K562 (cell line): ENCODE results near the gene HACD1. TPM values are rescaled to one million over a fixed set of nuclear protein-coding genes. Genes with fewer than 3 reads are reported as not detected.

Source experiments
- ATAC-seq: fragments of 200-7000 bp; cut with Tn5 transposase; 3 replicates; pipeline ENCODE4 v1.9.1; 2020; ENCODE audit warnings: moderate library complexity
- BruUV-seq: library from RNA; stranded (reverse); fragments of 400-500 nt; replicated peaks from 2 replicates; lab custom pipeline; 2021; lab: Mats Ljungman, UMichigan
- CTCF ChIA-PET: fragments of 300-600 bp; formaldehyde crosslinking; extraction: SDS; loops from one replicate; lab custom pipeline; 2021; ENCODE audit warnings: low intra/inter-chr PET ratio; lab: Yijun Ruan, JAX
- POLR2A ChIA-PET: fragments of 300-600, 350-650 bp; sonication (Branson Sonifier 250); formaldehyde crosslinking; extraction: SDS; loops from one replicate; lab custom pipeline; 2021; ENCODE audit warnings: antibody characterized with exemption, inconsistent platforms; lab: Yijun Ruan, JAX
- DNase-seq, 4 experiments: peaks; one replicate each; pipeline versions ENCODE4 v3.0.0 to v3.0.0-alpha.2; 2011 to 2018; ENCODE audit warnings: low spot score in 3 of 4, mixed read lengths in 3 of 4; ENCODE audit errors: extremely low read depth in 1 of 4
- FAIRE-seq: peaks from 2 replicates; lab custom pipeline; 2011; peaks lifted over from hg19 to GRCh38; lab: Jason Lieb, UNC
- H2AFZ ChIP-seq: 2 replicates; pipeline ENCODE4 v1.6.0; 2011; ENCODE audit warnings: low read depth, low read length, control low read depth, inconsistent platforms
- H3K27ac ChIP-seq: fragments of 200-600 bp; 3 replicates; pipeline ENCODE4 v1.8.0; 2011; ENCODE audit warnings: low read depth, mild to moderate bottlenecking, control low read depth, inconsistent platforms, low read length, moderate library complexity, mixed read lengths; ENCODE audit errors: extremely low read depth
- H3K27me3 ChIP-seq, 2 experiments: fragments of 300-600 bp in 1 of 2; 2 replicates in 1 of 2; 3 replicates in 1 of 2; pipeline versions ENCODE4 v1.6.0 to v1.8.0; 2011; ENCODE audit warnings: inconsistent platforms in 2 of 2, low read length in 2 of 2, mild to moderate bottlenecking in 1 of 2, mixed read lengths in 1 of 2, moderate library complexity in 1 of 2; ENCODE audit not compliant: control insufficient read depth in 2 of 2, insufficient read depth in 2 of 2
- H3K36me3 ChIP-seq: fragments of 300-600 bp; 3 replicates; pipeline ENCODE4 v1.8.0; 2011; ENCODE audit warnings: mild to moderate bottlenecking, low read length, inconsistent platforms; ENCODE audit not compliant: control insufficient read depth, insufficient read depth
- H3K4me1 ChIP-seq, 2 experiments: fragments of 200-600 bp in 1 of 2; replicated peaks in 1 of 2; 2 replicates in 1 of 2; 3 replicates in 1 of 2; pipeline versions ENCODE4 v1.5.1 to v1.8.0; 2011; ENCODE audit warnings: inconsistent platforms in 2 of 2, low read length in 2 of 2, mild to moderate bottlenecking in 1 of 2, mixed read lengths in 1 of 2, moderate library complexity in 1 of 2; ENCODE audit not compliant: control insufficient read depth in 2 of 2, insufficient read depth in 2 of 2
- H3K4me2 ChIP-seq: 2 replicates; pipeline ENCODE4 v1.6.1; 2011; ENCODE audit warnings: low read length, control low read depth, inconsistent platforms, mixed read lengths; ENCODE audit not compliant: insufficient read depth
- H3K4me3 ChIP-seq: fragments of 200-600 bp; sonication (generic), shearing (Covaris generic); 2 replicates; pipeline ENCODE4 v1.5.1; 2016; ENCODE audit warnings: control low read depth, inconsistent platforms
- H3K79me2 ChIP-seq: fragments of 200-600 bp; 3 replicates; pipeline ENCODE4 v1.8.0; 2011; ENCODE audit warnings: low read length, inconsistent platforms; ENCODE audit not compliant: control insufficient read depth, insufficient read depth
- H3K9ac ChIP-seq, 2 experiments: 2 replicates each; pipeline versions ENCODE4 v1.6.0 to v1.6.1; 2011; ENCODE audit warnings: low read depth in 2 of 2, low read length in 2 of 2, control low read depth in 1 of 2, inconsistent platforms in 1 of 2, mild to moderate bottlenecking in 1 of 2, mixed read lengths in 1 of 2; ENCODE audit not compliant: insufficient read depth in 1 of 2
- H3K9me1 ChIP-seq: one replicate; pipeline ENCODE4 v1.6.0; 2011; ENCODE audit warnings: inconsistent platforms, mild to moderate bottlenecking, low read length, moderate library complexity; ENCODE audit not compliant: control insufficient read depth, insufficient read depth
- H3K9me3 ChIP-seq: replicated peaks from 2 replicates; pipeline ENCODE4 v1.5.1; 2011; ENCODE audit warnings: low read depth, low read length, inconsistent platforms; ENCODE audit not compliant: control insufficient read depth, insufficient read depth
- H4K20me1 ChIP-seq: replicated peaks from 2 replicates; pipeline ENCODE4 v1.6.1; 2011; ENCODE audit warnings: low read length, inconsistent platforms, mixed read lengths; ENCODE audit not compliant: control insufficient read depth, insufficient read depth
- BRF2 ChIP-seq: IDR thresholded peaks from 3 replicates; pipeline ENCODE4 v1.6.1; 2011; ENCODE audit warnings: borderline replicate concordance, mild to moderate bottlenecking; ENCODE audit not compliant: insufficient read length, insufficient read depth
- CBX2 ChIP-seq: fragments of 200-600 bp; sonication (generic); IDR thresholded peaks from one replicate; pipeline ENCODE4 v1.6.1; 2012; ENCODE audit warnings: mild to moderate bottlenecking, low read length, inconsistent platforms; ENCODE audit not compliant: insufficient read depth, poor library complexity, severe bottlenecking
- DMBX1 ChIP-seq: fragments of 250-450 bp; sonication (Bioruptor Pico); IDR thresholded peaks from 2 replicates; pipeline ENCODE4 v1.8.0; 2022; ENCODE audit warnings: inconsistent platforms, mild to moderate bottlenecking, moderate library complexity, borderline replicate concordance
- FOXA1 ChIP-seq: fragments of 450-650 bp; IDR thresholded peaks from 2 replicates; pipeline ENCODE4 v1.6.1; 2016; ENCODE audit warnings: mild to moderate bottlenecking, borderline replicate concordance
- FOXP4 ChIP-seq: sonication (generic); formaldehyde crosslinking; IDR thresholded peaks from 2 replicates; pipeline ENCODE4 v1.8.0; 2022; ENCODE audit warnings: mild to moderate bottlenecking, missing genetic modification reagents, borderline replicate concordance
- GATA2 ChIP-seq: sonication (generic); formaldehyde crosslinking; IDR thresholded peaks from 2 replicates; pipeline ENCODE4 v1.4.0; 2020; ENCODE audit warnings: mild to moderate bottlenecking, missing genetic modification reagents
- MAFG ChIP-seq: fragments of 450-650 bp; conservative IDR thresholded peaks from 2 replicates; pipeline ENCODE4 v1.6.1; 2016; ENCODE audit warnings: missing genetic modification characterization, missing compliant biosample characterization
- SNRNP70 ChIP-seq: fragments of 200-400 bp; formaldehyde crosslinking; optimal IDR thresholded peaks from 2 replicates; pipeline ENCODE3; 2017; ENCODE audit warnings: low read depth, low read length
- ZNF280B ChIP-seq: fragments of 250-450 bp; sonication (Bioruptor Pico); IDR thresholded peaks from 2 replicates; pipeline ENCODE4 v1.5.1; 2021; ENCODE audit warnings: mild to moderate bottlenecking
- ZSCAN29 ChIP-seq: fragments of 450-650 bp; IDR thresholded peaks from 2 replicates; pipeline ENCODE4 v1.6.1; 2017
- in situ Hi-C: fragments of 300-500 bp; cut with MboI; formaldehyde crosslinking; loops from 4 replicates; pipeline ENCODE4 v1.15.0; 2018; ENCODE audit warnings: inconsistent platforms, mixed read lengths
- intact Hi-C: fragments of 100-400 bp; cut with micrococcal nuclease; formaldehyde crosslinking; loops from 2 replicates; pipeline ENCODE4 v1.14.2; 2022
- polyA plus RNA-seq, 8 experiments: library from polyadenylated mRNA; depleted of rRNA in 4 of 8; stranded (reverse) in 5 of 8; unstranded in 3 of 8; fragments of >200 nt; fragmentation: Nextera tagmentation in 2 of 8; fragmentation: Illumina TruSeq in 1 of 8; extraction: Ambion mirVana in 2 of 8; extraction: Trizol in 1 of 8; gene quantifications; 2 replicates each; pipeline versions ENCODE4 v1.2.1 to v1.2.3, GENCODE V29; 2011 to 2014; ENCODE audit warnings: inconsistent platforms in 1 of 8, missing spikeins in 1 of 8
- total RNA-seq, 7 experiments: library from RNA; depleted of rRNA in 6 of 7; stranded (reverse); fragments of >200 nt in 6 of 7; fragmentation: Illumina TruSeq in 2 of 7; extraction: Trizol in 2 of 7; gene quantifications; 2 replicates each; pipeline versions ENCODE4 v1.2.1 to v1.2.3, GENCODE V29; 2011 to 2021; ENCODE audit warnings: low replicate concordance in 1 of 7

The HACD1 gene
- total and polyA plus RNA-seq, 9 of the 15 experiments (the other 6 are each of a cell fraction or from before 2014, with no cell fraction given) = 0.99 to 4.5 (median 2.4) TPM

- TF ChIP-seq DMBX1 = no peak
- no peak for TF ChIP-seq BRF2
Measured at GRCh38 chr10:17652585-17652984, 35.4 kb upstream of the HACD1 start (continued).

- no peaks in the 10 kb centered on the region for H3K27me3 ChIP-seq
- peaks cover 5% of the 10 kb centered on the region; the same call in 1 of the 2 replicates for H3K9me3 ChIP-seq
- peaks cover 13 to 26% of the 10 kb centered on the region in 2 experiments; a peak in 4 of 5 replicates for H3K4me1 ChIP-seq
- no peaks in the 10 kb centered on the region for H3K9me1 ChIP-seq
- ChIA-PET CTCF (no interaction called here), POLR2A (interaction anchor here (0.9 kb wide), 1 partner anchor 11 kb away, joined by 3 read pairs; no protein-coding TSS in a partner anchor)
- no peak overlapping the region for H3K4me3 ChIP-seq
- DNase-seq (no peak), FAIRE-seq (no peak), ATAC-seq (no peak)
- H3K4me2 ChIP-seq = no peak overlapping the region
- intact Hi-C loops (no loop called here), in situ Hi-C loops (no loop called here)
- H4K20me1 ChIP-seq = peaks cover 13% of the 10 kb centered on the region; the same call in 1 of the 2 replicates
- TF ChIP-seq MAFG (tag) (no peak), GATA2 (CRISPR knock-in tag) (no peak), ZSCAN29 (no peak), SNRNP70 (no peak), FOXA1 (no peak), ZNF280B (CRISPR knock-in tag) (no peak), CBX2 (no peak), FOXP4 (CRISPR knock-in tag) (no peak)
- H3K36me3 ChIP-seq = peaks cover 46% of the 10 kb centered on the region
- no peak overlapping the region for H3K27ac ChIP-seq
- H3K79me2 ChIP-seq = peaks cover 95% of the 10 kb centered on the region
- no peak overlapping the region for H2AFZ ChIP-seq
- no peak overlapping the region for H3K9ac ChIP-seq
- no TSS peak for BruUV-seq
Measured at GRCh38 chr10:17651896-17652295, 34.7 kb upstream of the HACD1 start.
